Hematopoietic multipotent progenitor cell treated with erythropoietin and hydrocortisone succinate and interleukin-3 and kit ligand, for 8 days (in vitro differentiated cells): ENCODE measurements around the gene L1TD1.
A peak's percentile ranks its signal among the peaks of the same experiment; 100 is the strongest.
"Not testable (repeated sequence)": the region's sequence is repeated elsewhere in the genome, so short reads cannot be mapped to it uniquely, and the experiment has no call there.

Experiments
- DNase-seq: peaks from one replicate; pipeline ENCODE4 v3.0.0-alpha.2; 2015

Gene L1TD1

GRCh38 chr1:62194651-62195544, at the start of gene L1TD1:
TSS of gene L1TD1 (plus strand) at chr1:62194849. CDS start at chr1:62206629, 11,780 bp downstream.
- no peak for DNase-seq

- no peak for DNase-seq
Measured at GRCh38 chr1:62159940-62160348, 34.7 kb upstream of the L1TD1 start.

- DNase-seq = no peak
Measured at GRCh38 chr1:62161711-62162110, 32.9 kb upstream of the L1TD1 start.

GRCh38 chr1:62170380-62170779, 24.3 kb upstream of the L1TD1 start:
- DNase-seq = not testable (repeated sequence)

- DNase-seq = peak; percentile 53
Measured at GRCh38 chr1:62175568-62176179, 19.0 kb upstream of the L1TD1 start.

- DNase-seq = no peak
Measured at GRCh38 chr1:62176597-62177312, 17.9 kb upstream of the L1TD1 start.

GRCh38 chr1:62177621-62178020, 17.0 kb upstream of the L1TD1 start:
- DNase-seq = no peak

- DNase-seq = no peak
Measured at GRCh38 chr1:62178372-62178771, 16.3 kb upstream of the L1TD1 start.

GRCh38 chr1:62180054-62180453, 14.6 kb upstream of the L1TD1 start:
- not testable (repeated sequence) for DNase-seq

GRCh38 chr1:62180639-62181038, 14.0 kb upstream of the L1TD1 start:
- DNase-seq = no peak

- no peak for DNase-seq
Measured at GRCh38 chr1:62181532-62181931, 13.1 kb upstream of the L1TD1 start.

- DNase-seq = not testable (repeated sequence)
Measured at GRCh38 chr1:62182157-62182556, 12.5 kb upstream of the L1TD1 start.

GRCh38 chr1:62183164-62184020, 11.3 kb upstream of the L1TD1 start:
- DNase-seq = not testable (repeated sequence)

GRCh38 chr1:62184336-62184735, 10.3 kb upstream of the L1TD1 start:
- DNase-seq = no peak

GRCh38 chr1:62185233-62185632, 9.4 kb upstream of the L1TD1 start:
- DNase-seq = not testable (repeated sequence)

- no peak for DNase-seq
Measured at GRCh38 chr1:62185677-62186076, 9.0 kb upstream of the L1TD1 start.

- DNase-seq = no peak
Measured at GRCh38 chr1:62187548-62187947, 7.1 kb upstream of the L1TD1 start.

- no peak for DNase-seq
Measured at GRCh38 chr1:62188111-62188510, 6.5 kb upstream of the L1TD1 start.

GRCh38 chr1:62196086-62196690, 1.5 kb downstream of the L1TD1 start:
- no peak for DNase-seq

GRCh38 chr1:62198069-62198780, 3.6 kb downstream of the L1TD1 start:
- no peak for DNase-seq

- DNase-seq = no peak
Measured at GRCh38 chr1:62198781-62199125, 4.1 kb downstream of the L1TD1 start.

GRCh38 chr1:62207187-62207586, 12.5 kb downstream of the L1TD1 start:
- no peak for DNase-seq
